Measurements from ENCODE around the gene ATOH7.
"Not testable (repeated sequence)": the region's sequence is repeated elsewhere in the genome, so short reads cannot be mapped to it uniquely, and the experiment has no call there.

ATOH7 gene

GRCh38 chr10:68249297-68249696, 17.4 kb upstream of the ATOH7 start:
- TF ChIP-seq CTCF (conservative IDR thresholded peaks at IDR 0.05; ENCODE audit: low read length) = no peak

GRCh38 chr10:68247931-68248330, 16.0 kb upstream of the ATOH7 start:
- TF ChIP-seq CTCF (conservative IDR thresholded peaks at IDR 0.05; ENCODE audit: low read length) = no peak
- no peak overlapping the region for H3K4me3 ChIP-seq (ENCODE audit: low read length)
- DNase-seq (ENCODE audit: low read depth) = no peak

More at GRCh38 chr10:68249297-68249696, 17.4 kb upstream of the ATOH7 start:
- DNase-seq (ENCODE audit: low read depth) = no peak
- no peak overlapping the region for H3K4me3 ChIP-seq (ENCODE audit: low read length)

DNA sequence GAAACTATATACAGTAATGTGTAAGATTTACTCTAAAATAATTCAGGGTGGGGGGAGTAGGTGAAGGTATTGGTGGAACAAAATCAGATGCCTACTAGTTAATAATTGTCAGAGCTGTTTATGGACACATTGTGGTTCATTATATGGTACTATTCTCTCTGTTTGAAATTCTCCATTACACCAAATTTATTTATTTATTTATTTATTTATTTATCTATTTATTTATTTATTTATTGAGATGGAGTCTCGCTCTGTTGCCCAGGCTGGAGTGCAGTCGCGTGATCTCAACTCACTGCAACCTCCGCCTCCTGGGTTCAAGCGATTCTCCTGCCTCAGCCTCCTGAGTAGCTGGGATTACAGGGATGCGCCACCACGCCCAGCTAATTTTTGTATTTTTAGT, 14.5 kb upstream of the ATOH7 start:
- DNase-seq (ENCODE audit: low read depth); H3K4me3 ChIP-seq (ENCODE audit: low read length): not testable (repeated sequence)

- no peak overlapping the region for H3K4me3 ChIP-seq (ENCODE audit: low read length)
- no peak for TF ChIP-seq CTCF (conservative IDR thresholded peaks at IDR 0.05; ENCODE audit: low read length)
- no peak for DNase-seq (ENCODE audit: low read depth)
Measured at GRCh38 chr10:68242051-68242450, 10.1 kb upstream of the ATOH7 start.

DNA sequence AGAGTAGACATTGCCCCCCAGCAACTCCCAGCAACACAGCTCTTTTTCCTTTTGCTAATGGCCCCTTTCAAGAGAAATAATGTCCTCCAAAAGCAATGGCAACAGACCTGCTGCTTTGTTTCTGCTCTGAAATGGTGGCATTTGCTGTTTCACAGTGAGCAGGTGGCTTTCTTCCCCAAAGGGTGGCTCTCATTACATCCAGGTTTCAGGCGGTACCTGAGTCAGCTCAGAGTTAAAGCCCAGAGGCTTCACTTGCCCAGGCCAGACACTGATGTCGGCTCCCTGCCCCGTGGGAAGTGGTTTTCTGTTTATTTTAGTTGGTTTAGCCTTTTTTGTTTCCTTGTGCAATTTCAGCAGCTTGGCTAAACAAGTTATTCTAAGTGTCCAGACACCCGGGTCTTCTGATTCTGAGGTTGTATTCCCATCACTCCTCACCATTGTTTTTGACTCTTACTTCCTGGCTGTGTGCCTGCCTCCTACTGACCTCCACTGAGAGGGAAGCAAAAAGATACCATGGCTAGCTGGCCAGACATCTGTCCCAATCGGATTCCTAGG, 7.8 kb upstream of the ATOH7 start:
- H3K4me3 ChIP-seq (ENCODE audit: low read length) = no peak overlapping the region
- no peak for DNase-seq (ENCODE audit: low read depth)
- TF ChIP-seq CTCF (conservative IDR thresholded peaks at IDR 0.05; ENCODE audit: low read length) = no peak

GRCh38 chr10:68239069-68239468, 7.2 kb upstream of the ATOH7 start:
- H3K4me3 ChIP-seq (ENCODE audit: low read length) = no peak overlapping the region
- DNase-seq (ENCODE audit: low read depth) = no peak
- TF ChIP-seq CTCF (conservative IDR thresholded peaks at IDR 0.05; ENCODE audit: low read length) = no peak

- DNase-seq (ENCODE audit: low read depth) = no peak
- no peak overlapping the region for H3K4me3 ChIP-seq (ENCODE audit: low read length)
- TF ChIP-seq CTCF (conservative IDR thresholded peaks at IDR 0.05; ENCODE audit: low read length) = no peak
Measured at GRCh38 chr10:68238371-68238770, 6.5 kb upstream of the ATOH7 start.

- no peak for DNase-seq (ENCODE audit: low read depth)
- H3K4me3 ChIP-seq (ENCODE audit: low read length) = no peak overlapping the region
- TF ChIP-seq CTCF (conservative IDR thresholded peaks at IDR 0.05; ENCODE audit: low read length) = no peak
Measured at GRCh38 chr10:68237173-68237572, 5.3 kb upstream of the ATOH7 start.

Data from AG10803 (cell line).